ENCODE results near the gene FBLL1. TPM values are rescaled to one million over a fixed set of nuclear protein-coding genes. Genes with fewer than 3 reads are reported as not detected.

The FBLL1 gene
- total and polyA plus RNA-seq, 2 of the 4 experiments (the other 2 are of a cell fraction), result 0.18 to 0.29 TPM

GRCh38 chr5:168570490-168571328 lies 41.6 kb downstream of the FBLL1 start:
- no peak overlapping the region for H2AFZ ChIP-seq (replicated peaks; ENCODE audit: low read length, poor library complexity)
- no peak overlapping the region for H2AK5ac ChIP-seq (ENCODE audit: low read depth, low read length)
- H2BK15ac ChIP-seq (ENCODE audit: low read depth, low read length), result no peak overlapping the region
- H3K23ac ChIP-seq (ENCODE audit: low read depth, low read length), result no peak overlapping the region
- no peak overlapping the region for H3K9ac ChIP-seq (ENCODE audit: low read depth, low read length)
- H3K36me3 ChIP-seq (ENCODE audit: control insufficient read depth, insufficient read depth, low read length), result peaks cover 9% of the 10 kb centered on the region
- H3K4me2 ChIP-seq (ENCODE audit: low read depth, low read length), result no peak overlapping the region
- no peak overlapping the region for H2BK20ac ChIP-seq (ENCODE audit: low read depth, low read length)
- H3K56ac ChIP-seq (ENCODE audit: extremely low read depth, insufficient read depth, low read length), result no peak overlapping the region
- H2AK9ac ChIP-seq (replicated peaks; ENCODE audit: low read depth, low read length, poor library complexity), result no peak overlapping the region
- BruUV-seq (replicated peaks), result no TSS peak
- peaks cover 16 to 23% of the 10 kb centered on the region in 2 experiments for H3K79me1 ChIP-seq (ENCODE audit: low read depth in 1 of 2, low read length in 2 of 2)
- in situ Hi-C loops (cut with MboI; ENCODE audit: low sequenced_read_pairs), result no loop called here
- no peaks in the 10 kb centered on the region for H3K9me3 ChIP-seq (ENCODE audit: control insufficient read depth, insufficient read depth, low read length)
- H3K27me3 ChIP-seq (ENCODE audit: control insufficient read depth, insufficient read depth, low read length), result no peaks in the 10 kb centered on the region
- no peaks in the 10 kb centered on the region for H3K4me1 ChIP-seq (ENCODE audit: control insufficient read depth, insufficient read depth, low read length)
- WGBS, 2 experiments (ENCODE audit: extremely low coverage in 2 of 2, insufficient read length in 1 of 2), result no CpG with 5 or more reads among the region's 11 CpGs
- H2BK120ac ChIP-seq (ENCODE audit: low read depth, low read length), result no peak overlapping the region
- ATAC-seq (ENCODE audit: low read depth) (no peak), DNase-seq (no peak)
- no peaks in the 10 kb centered on the region for H3K9me1 ChIP-seq (ENCODE audit: insufficient read depth, low read length)
- H3K14ac ChIP-seq (replicated peaks; ENCODE audit: low read depth, low read length), result no peak overlapping the region
- no peak overlapping the region for H3K4me3 ChIP-seq (ENCODE audit: insufficient read depth, low read depth, low read length)
- no peak overlapping the region for H4K91ac ChIP-seq (ENCODE audit: insufficient read depth, low read depth, low read length)
- intact Hi-C loops (cut with micrococcal nuclease), result loop anchor here (10.0 kb wide), 1 partner anchor 1234 kb away; no protein-coding TSS in a partner anchor
- dilution Hi-C loops (cut with HindIII; ENCODE audit: low sequenced_read_pairs, unreplicated experiment), result no loop called here
- H3K18ac ChIP-seq (ENCODE audit: low read depth, low read length), result no peak overlapping the region
- no peak overlapping the region for H4K5ac ChIP-seq (ENCODE audit: low read depth, low read length)
- no peak overlapping the region for H3K27ac ChIP-seq (ENCODE audit: insufficient read depth, low read length)
- POLR2A ChIA-PET (ENCODE audit: unreplicated experiment), result no interaction called here
- H4K8ac ChIP-seq (ENCODE audit: low read depth in 2 of 2, low read length in 2 of 2), result no peak overlapping the region
- H4K20me1 ChIP-seq (ENCODE audit: insufficient read depth, low read length), result peaks cover 27% of the 10 kb centered on the region
- TF ChIP-seq, protein P1, sequence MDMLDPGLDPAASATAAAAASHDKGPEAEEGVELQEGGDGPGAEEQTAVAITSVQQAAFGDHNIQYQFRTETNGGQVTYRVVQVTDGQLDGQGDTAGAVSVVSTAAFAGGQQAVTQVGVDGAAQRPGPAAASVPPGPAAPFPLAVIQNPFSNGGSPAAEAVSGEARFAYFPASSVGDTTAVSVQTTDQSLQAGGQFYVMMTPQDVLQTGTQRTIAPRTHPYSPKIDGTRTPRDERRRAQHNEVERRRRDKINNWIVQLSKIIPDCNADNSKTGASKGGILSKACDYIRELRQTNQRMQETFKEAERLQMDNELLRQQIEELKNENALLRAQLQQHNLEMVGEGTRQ (IDR thresholded peaks at IDR 0.05; ENCODE audit: low read depth, low read length), result no peak
- TF ChIP-seq ELK1 (IDR thresholded peaks at IDR 0.05; ENCODE audit: borderline replicate concordance, low read depth, low read length) (no peak), CEBPB (IDR thresholded peaks at IDR 0.05; ENCODE audit: low read depth, low read length) (no peak), CHD1 (IDR thresholded peaks at IDR 0.05; ENCODE audit: low read depth, low read length) (no peak), RFX5 (IDR thresholded peaks at IDR 0.05; ENCODE audit: low read depth, low read length) (no peak), SMC3 (IDR thresholded peaks at IDR 0.05; ENCODE audit: low read depth, low read length) (no peak), MAFK (IDR thresholded peaks at IDR 0.05; ENCODE audit: low read depth, low read length) (no peak), BHLHE40 (IDR thresholded peaks at IDR 0.05; ENCODE audit: low read depth, low read length) (no peak), FOS (IDR thresholded peaks at IDR 0.05; ENCODE audit: low read depth, low read length) (no peak), MXI1 (IDR thresholded peaks at IDR 0.05; ENCODE audit: borderline replicate concordance, low read depth, low read length) (no peak), CTCF (conservative IDR thresholded peaks at IDR 0.05; ENCODE audit: low read depth, low read length) (no peak)
- no peak overlapping the region for H2BK5ac ChIP-seq (ENCODE audit: low read depth, low read length, poor library complexity, severe bottlenecking)
- no peak overlapping the region for H3K4ac ChIP-seq (ENCODE audit: low read depth, low read length)
- CTCF ChIA-PET, result no interaction called here
